ENCODE results near the gene PITPNM2. TPM values are rescaled to one million over a fixed set of nuclear protein-coding genes. Genes with fewer than 3 reads are reported as not detected.

The PITPNM2 gene
- total RNA-seq, 2 donors from 2014 or later = 7.9 to 14.3 TPM

- TF ChIP-seq CTCF (IDR thresholded peaks at IDR 0.05) = no peak
- DNase-seq (ENCODE audit: low spot score) = peak; percentile 47
- ATAC-seq (ENCODE audit: insufficient number of reproducible peaks, low FRiP score, low read depth) = peak; percentile 91
- Histone ChIP-seq H3K27ac (peak overlapping the region; percentile 69), H3K4me1 (ENCODE audit: control insufficient read depth in 1 of 2, low read depth in 2 of 2) (peaks cover 29 to 45% of the 10 kb centered on the region in 2 donors), H3K4me3 (no peak overlapping the region), H3K9me3 (no peaks in the 10 kb centered on the region), H3K27me3 (replicated peaks; ENCODE audit: insufficient read depth) (no peaks in the 10 kb centered on the region), H3K36me3 (no peaks in the 10 kb centered on the region)
Observed at GRCh38 chr12:123141615-123142517, 9.0 kb downstream of the PITPNM2 start.

- H3K4me1 ChIP-seq (ENCODE audit: control insufficient read depth in 1 of 2, low read depth in 2 of 2) = peaks cover 29 to 45% of the 10 kb centered on the region in 2 donors
- ATAC-seq (ENCODE audit: insufficient number of reproducible peaks, low FRiP score, low read depth) = no peak
- no peaks in the 10 kb centered on the region for H3K9me3 ChIP-seq
- no peak for DNase-seq (ENCODE audit: low spot score)
- H3K27me3 ChIP-seq (replicated peaks; ENCODE audit: insufficient read depth) = no peaks in the 10 kb centered on the region
- TF ChIP-seq CTCF (IDR thresholded peaks at IDR 0.05) = no peak
- no peak overlapping the region for H3K4me3 ChIP-seq
- peak overlapping the region; percentile 69 for H3K27ac ChIP-seq
- H3K36me3 ChIP-seq = no peaks in the 10 kb centered on the region
Observed at GRCh38 chr12:123140676-123141614, 9.9 kb downstream of the PITPNM2 start.

DNA sequence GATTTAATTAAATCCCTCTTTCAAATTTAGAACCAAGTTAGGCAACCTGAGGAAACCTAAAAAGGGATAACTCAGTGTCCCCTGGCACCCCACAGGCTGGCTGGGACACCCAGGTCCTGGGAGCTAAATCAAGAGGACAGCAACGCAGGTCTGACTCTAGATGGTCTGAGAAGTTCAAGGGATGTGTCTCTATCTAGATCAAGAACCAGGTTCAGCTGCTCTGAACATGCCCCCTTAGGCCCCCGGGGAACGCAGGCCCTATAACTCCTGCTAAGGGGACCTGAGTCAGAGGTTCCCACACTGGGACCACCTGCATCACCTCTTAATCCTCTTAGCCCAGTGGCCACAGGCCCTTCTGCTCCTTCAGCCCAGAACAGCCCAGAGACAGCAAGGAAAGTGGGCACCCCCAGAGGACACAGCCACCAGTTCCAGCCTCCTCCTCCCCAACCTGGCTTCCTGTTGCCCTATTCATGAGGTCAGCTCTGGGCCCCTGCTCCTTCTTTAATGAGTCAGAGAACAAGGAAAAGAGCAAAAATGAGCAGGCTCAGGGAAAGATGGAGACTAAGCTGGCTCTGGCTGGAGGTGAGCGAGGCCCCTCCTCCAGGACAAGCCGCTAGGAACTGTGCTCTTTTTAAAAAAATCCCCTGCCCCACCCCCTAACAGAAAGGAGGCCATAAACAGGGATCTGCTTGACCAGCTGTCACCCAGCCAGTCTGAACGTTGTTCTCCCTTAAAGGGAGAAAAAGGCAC, 10.8 kb downstream of the PITPNM2 start:
- no peaks in the 10 kb centered on the region for H3K27me3 ChIP-seq (replicated peaks; ENCODE audit: insufficient read depth)
- no peak overlapping the region for H3K4me3 ChIP-seq
- TF ChIP-seq CTCF (IDR thresholded peaks at IDR 0.05) = no peak
- peak overlapping the region; percentile 69 for H3K27ac ChIP-seq
- no peaks in the 10 kb centered on the region for H3K36me3 ChIP-seq
- DNase-seq (ENCODE audit: low spot score) (no peak), ATAC-seq (ENCODE audit: insufficient number of reproducible peaks, low FRiP score, low read depth) (no peak)
- H3K9me3 ChIP-seq = no peaks in the 10 kb centered on the region
- H3K4me1 ChIP-seq (ENCODE audit: control insufficient read depth in 1 of 2, low read depth in 2 of 2) = peaks cover 29 to 45% of the 10 kb centered on the region in 2 donors

- Histone ChIP-seq H3K27ac (no peak overlapping the region), H3K4me3 (no peak overlapping the region), H3K36me3 (no peaks in the 10 kb centered on the region), H3K27me3 (replicated peaks; ENCODE audit: insufficient read depth) (no peaks in the 10 kb centered on the region), H3K9me3 (no peaks in the 10 kb centered on the region), H3K4me1 (ENCODE audit: control insufficient read depth in 1 of 2, low read depth in 2 of 2) (peaks cover 10 to 14% of the 10 kb centered on the region in 2 donors)
- no peak for ATAC-seq (ENCODE audit: insufficient number of reproducible peaks, low FRiP score, low read depth)
- no peak for TF ChIP-seq CTCF (IDR thresholded peaks at IDR 0.05)
- DNase-seq (ENCODE audit: low spot score) = no peak
Observed at GRCh38 chr12:123135688-123136087, 15.2 kb downstream of the PITPNM2 start.
